K562 (cell line): ENCODE data around the gene PHPT1. TPM values are rescaled to one million over a fixed set of nuclear protein-coding genes. Genes with fewer than 3 reads are reported as not detected.

Source experiments
- ATAC-seq: fragments of 200-7000 bp; cut with Tn5 transposase; 3 replicates; pipeline ENCODE4 v1.9.1; 2020; ENCODE audit warnings: moderate library complexity
- BruUV-seq: library from RNA; stranded (reverse); fragments of 400-500 nt; replicated peaks from 2 replicates; lab custom pipeline; 2021; lab: Mats Ljungman, UMichigan
- CTCF ChIA-PET: fragments of 300-600 bp; formaldehyde crosslinking; extraction: SDS; loops from one replicate; lab custom pipeline; 2021; ENCODE audit warnings: low intra/inter-chr PET ratio; lab: Yijun Ruan, JAX
- POLR2A ChIA-PET: fragments of 300-600, 350-650 bp; sonication (Branson Sonifier 250); formaldehyde crosslinking; extraction: SDS; loops from one replicate; lab custom pipeline; 2021; ENCODE audit warnings: antibody characterized with exemption, inconsistent platforms; lab: Yijun Ruan, JAX
- DNase-seq, 4 experiments: peaks; one replicate each; pipeline versions ENCODE4 v3.0.0 to v3.0.0-alpha.2; 2011 to 2018; ENCODE audit warnings: low spot score in 3 of 4, mixed read lengths in 3 of 4; ENCODE audit errors: extremely low read depth in 1 of 4
- FAIRE-seq: peaks from 2 replicates; lab custom pipeline; 2011; peaks lifted over from hg19 to GRCh38; lab: Jason Lieb, UNC
- H2AFZ ChIP-seq: 2 replicates; pipeline ENCODE4 v1.6.0; 2011; ENCODE audit warnings: low read depth, low read length, control low read depth, inconsistent platforms
- H3K27ac ChIP-seq: fragments of 200-600 bp; 3 replicates; pipeline ENCODE4 v1.8.0; 2011; ENCODE audit warnings: low read depth, mild to moderate bottlenecking, control low read depth, inconsistent platforms, low read length, moderate library complexity, mixed read lengths; ENCODE audit errors: extremely low read depth
- H3K27me3 ChIP-seq, 2 experiments: fragments of 300-600 bp in 1 of 2; 2 replicates in 1 of 2; 3 replicates in 1 of 2; pipeline versions ENCODE4 v1.6.0 to v1.8.0; 2011; ENCODE audit warnings: inconsistent platforms in 2 of 2, low read length in 2 of 2, mild to moderate bottlenecking in 1 of 2, mixed read lengths in 1 of 2, moderate library complexity in 1 of 2; ENCODE audit not compliant: control insufficient read depth in 2 of 2, insufficient read depth in 2 of 2
- H3K36me3 ChIP-seq: fragments of 300-600 bp; 3 replicates; pipeline ENCODE4 v1.8.0; 2011; ENCODE audit warnings: mild to moderate bottlenecking, low read length, inconsistent platforms; ENCODE audit not compliant: control insufficient read depth, insufficient read depth
- H3K4me1 ChIP-seq, 2 experiments: fragments of 200-600 bp in 1 of 2; replicated peaks in 1 of 2; 2 replicates in 1 of 2; 3 replicates in 1 of 2; pipeline versions ENCODE4 v1.5.1 to v1.8.0; 2011; ENCODE audit warnings: inconsistent platforms in 2 of 2, low read length in 2 of 2, mild to moderate bottlenecking in 1 of 2, mixed read lengths in 1 of 2, moderate library complexity in 1 of 2; ENCODE audit not compliant: control insufficient read depth in 2 of 2, insufficient read depth in 2 of 2
- H3K4me2 ChIP-seq: 2 replicates; pipeline ENCODE4 v1.6.1; 2011; ENCODE audit warnings: low read length, control low read depth, inconsistent platforms, mixed read lengths; ENCODE audit not compliant: insufficient read depth
- H3K4me3 ChIP-seq: fragments of 200-600 bp; sonication (generic), shearing (Covaris generic); 2 replicates; pipeline ENCODE4 v1.5.1; 2016; ENCODE audit warnings: control low read depth, inconsistent platforms
- H3K79me2 ChIP-seq: fragments of 200-600 bp; 3 replicates; pipeline ENCODE4 v1.8.0; 2011; ENCODE audit warnings: low read length, inconsistent platforms; ENCODE audit not compliant: control insufficient read depth, insufficient read depth
- H3K9ac ChIP-seq, 2 experiments: 2 replicates each; pipeline versions ENCODE4 v1.6.0 to v1.6.1; 2011; ENCODE audit warnings: low read depth in 2 of 2, low read length in 2 of 2, control low read depth in 1 of 2, inconsistent platforms in 1 of 2, mild to moderate bottlenecking in 1 of 2, mixed read lengths in 1 of 2; ENCODE audit not compliant: insufficient read depth in 1 of 2
- H3K9me1 ChIP-seq: one replicate; pipeline ENCODE4 v1.6.0; 2011; ENCODE audit warnings: inconsistent platforms, mild to moderate bottlenecking, low read length, moderate library complexity; ENCODE audit not compliant: control insufficient read depth, insufficient read depth
- H3K9me3 ChIP-seq: replicated peaks from 2 replicates; pipeline ENCODE4 v1.5.1; 2011; ENCODE audit warnings: low read depth, low read length, inconsistent platforms; ENCODE audit not compliant: control insufficient read depth, insufficient read depth
- H4K20me1 ChIP-seq: replicated peaks from 2 replicates; pipeline ENCODE4 v1.6.1; 2011; ENCODE audit warnings: low read length, inconsistent platforms, mixed read lengths; ENCODE audit not compliant: control insufficient read depth, insufficient read depth
- PHF8 ChIP-seq: fragments of 200-600 bp; sonication (generic); IDR thresholded peaks from 2 replicates; pipeline ENCODE4 v1.6.1; 2012; ENCODE audit warnings: mixed run types, mild to moderate bottlenecking, inconsistent platforms, low read length, moderate library complexity, borderline replicate concordance
- RBM15 ChIP-seq: fragments of 200-400 bp; formaldehyde crosslinking; IDR thresholded peaks from 2 replicates; pipeline ENCODE4 v1.6.1; 2018; ENCODE audit warnings: mild to moderate bottlenecking, low read length, moderate library complexity; ENCODE audit not compliant: insufficient read depth
- TGIF2 ChIP-seq: sonication (generic); formaldehyde crosslinking; IDR thresholded peaks from 2 replicates; pipeline ENCODE4 v1.8.1; 2022; ENCODE audit warnings: mild to moderate bottlenecking, missing genetic modification reagents, moderate library complexity
- ZNF24 ChIP-seq: fragments of 450-650 bp; IDR thresholded peaks from 2 replicates; pipeline ENCODE4 v1.6.1; 2016
- ZNF76 ChIP-seq: fragments of 250-450 bp; sonication (Bioruptor Pico); IDR thresholded peaks from 2 replicates; pipeline ENCODE4 v1.4.0; 2020; ENCODE audit warnings: mild to moderate bottlenecking, moderate library complexity, borderline replicate concordance
- WGBS: fragments of 100-300 bp; shearing (Covaris generic); methylation state at CpG from one replicate; pipeline ENCODE4 v1.1.6; 2016; ENCODE audit warnings: low coverage, mixed read lengths; ENCODE audit not compliant: insufficient coverage; ENCODE audit errors: missing lambda C conversion rate; 5-methylcytosine and 5-hydroxymethylcytosine counted together
- in situ Hi-C: fragments of 300-500 bp; cut with MboI; formaldehyde crosslinking; loops from 4 replicates; pipeline ENCODE4 v1.15.0; 2018; ENCODE audit warnings: inconsistent platforms, mixed read lengths
- intact Hi-C: fragments of 100-400 bp; cut with micrococcal nuclease; formaldehyde crosslinking; loops from 2 replicates; pipeline ENCODE4 v1.14.2; 2022
- polyA plus RNA-seq, 8 experiments: library from polyadenylated mRNA; depleted of rRNA in 4 of 8; stranded (reverse) in 5 of 8; unstranded in 3 of 8; fragments of >200 nt; fragmentation: Nextera tagmentation in 2 of 8; fragmentation: Illumina TruSeq in 1 of 8; extraction: Ambion mirVana in 2 of 8; extraction: Trizol in 1 of 8; gene quantifications; 2 replicates each; pipeline versions ENCODE4 v1.2.1 to v1.2.3, GENCODE V29; 2011 to 2014; ENCODE audit warnings: inconsistent platforms in 1 of 8, missing spikeins in 1 of 8
- total RNA-seq, 7 experiments: library from RNA; depleted of rRNA in 6 of 7; stranded (reverse); fragments of >200 nt in 6 of 7; fragmentation: Illumina TruSeq in 2 of 7; extraction: Trizol in 2 of 7; gene quantifications; 2 replicates each; pipeline versions ENCODE4 v1.2.1 to v1.2.3, GENCODE V29; 2011 to 2021; ENCODE audit warnings: low replicate concordance in 1 of 7
- TF ChIP-seq, protein P1 (sequence below): sonication (generic); formaldehyde crosslinking; IDR thresholded peaks from 2 replicates; pipeline ENCODE4 v1.8.1; 2022; ENCODE audit warnings: missing genetic modification reagents
- TF ChIP-seq, protein P2 (sequence below): fragments of 200-600 bp; sonication (generic); IDR thresholded peaks from one replicate; pipeline ENCODE4 v1.6.1; 2012; ENCODE audit warnings: mild to moderate bottlenecking, low read depth, low read length, inconsistent platforms

Gene PHPT1
- total and polyA plus RNA-seq, 9 of the 15 experiments (the other 6 are each of a cell fraction or from before 2014, with no cell fraction given) = 20.9 to 166 (median 129) TPM

DNA sequence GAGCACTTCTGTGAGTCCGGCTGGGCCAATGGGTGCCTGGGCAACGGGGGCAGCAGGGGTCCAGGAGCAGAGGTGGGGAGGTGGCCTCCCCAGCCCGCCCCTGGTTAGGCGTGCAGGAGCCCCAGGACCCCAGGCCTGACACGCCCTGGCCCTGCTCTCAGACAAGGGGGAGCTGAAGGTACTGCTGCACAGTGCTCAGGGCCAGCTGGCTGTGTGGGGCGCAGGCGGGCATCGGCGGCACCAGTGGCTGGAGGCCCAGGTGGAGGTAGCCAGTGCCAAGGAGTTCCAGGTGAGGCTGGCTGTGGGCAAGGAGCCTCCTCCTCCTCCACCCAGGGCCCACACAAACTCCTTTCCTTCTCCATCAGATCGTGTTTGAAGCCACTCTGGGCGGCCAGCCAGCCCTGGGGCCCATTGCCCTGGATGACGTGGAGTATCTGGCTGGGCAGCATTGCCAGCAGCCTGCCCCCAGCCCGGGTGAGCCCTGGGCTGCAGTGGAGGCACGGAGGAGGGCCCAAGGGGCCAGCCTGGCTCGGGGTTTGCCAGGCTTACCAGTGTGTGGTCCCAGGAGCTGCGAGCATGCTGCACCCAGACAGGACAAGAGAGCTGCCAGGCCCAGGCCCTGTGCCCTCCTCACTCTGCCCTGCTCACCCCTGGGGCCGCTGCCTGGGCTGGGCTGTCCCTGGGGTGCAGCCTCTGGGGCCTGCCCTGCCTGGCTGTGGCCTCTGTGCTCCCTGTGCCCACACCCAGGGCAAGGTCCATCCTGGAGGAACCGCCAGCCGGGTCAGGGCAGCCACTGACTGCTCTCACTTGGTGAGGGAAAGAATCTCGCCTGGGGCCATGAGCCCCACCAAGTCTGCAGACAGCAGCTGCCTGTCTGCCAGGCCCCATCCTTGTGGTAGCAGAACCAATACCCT lies 9.9 kb downstream of the PHPT1 start:
- H3K9me3 ChIP-seq = no peaks in the 10 kb centered on the region
- no peak overlapping the region for H3K27ac ChIP-seq
- no peaks in the 10 kb centered on the region for H3K9me1 ChIP-seq
- in situ Hi-C loops = no loop called here
- no peak overlapping the region for H3K4me3 ChIP-seq
- ATAC-seq (peak; percentile 10), FAIRE-seq (no peak), DNase-seq (no peak)
- peaks cover 0 to 70% of the 10 kb centered on the region in 2 experiments; a peak in 2 of 5 replicates for H3K4me1 ChIP-seq
- BruUV-seq = no TSS peak
- ChIA-PET CTCF (no interaction called here), POLR2A (interaction anchor here (0.6 to 2.1 kb wide), 7 partner anchors 11 to 395 kb away, joined by 3 to 8 read pairs (median 4); partner anchors contain the start of genes AJM1 and TRAF2)
- WGBS = 84% methylated on average over 17 of the region's 20 CpGs
- peak overlapping the region in 1 of 2 experiments; percentile 33; a peak in 1 of 4 replicates for H3K9ac ChIP-seq
- intact Hi-C loops = no loop called here
- H3K4me2 ChIP-seq = no peak overlapping the region
- peaks cover 10% of the 10 kb centered on the region; the same call in 1 of the 2 replicates for H4K20me1 ChIP-seq
- H3K79me2 ChIP-seq = peaks cover 6% of the 10 kb centered on the region; the same call in 2 of the 3 replicates
- peaks cover 45% of the 10 kb centered on the region; the same call in 2 of the 3 replicates for H3K36me3 ChIP-seq
- no peaks in the 10 kb centered on the region for H3K27me3 ChIP-seq
- H2AFZ ChIP-seq = no peak overlapping the region
- TF ChIP-seq, protein P1, sequence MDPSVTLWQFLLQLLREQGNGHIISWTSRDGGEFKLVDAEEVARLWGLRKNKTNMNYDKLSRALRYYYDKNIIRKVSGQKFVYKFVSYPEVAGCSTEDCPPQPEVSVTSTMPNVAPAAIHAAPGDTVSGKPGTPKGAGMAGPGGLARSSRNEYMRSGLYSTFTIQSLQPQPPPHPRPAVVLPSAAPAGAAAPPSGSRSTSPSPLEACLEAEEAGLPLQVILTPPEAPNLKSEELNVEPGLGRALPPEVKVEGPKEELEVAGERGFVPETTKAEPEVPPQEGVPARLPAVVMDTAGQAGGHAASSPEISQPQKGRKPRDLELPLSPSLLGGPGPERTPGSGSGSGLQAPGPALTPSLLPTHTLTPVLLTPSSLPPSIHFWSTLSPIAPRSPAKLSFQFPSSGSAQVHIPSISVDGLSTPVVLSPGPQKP (CRISPR knock-in tag) = no peak
- TF ChIP-seq ZNF24 (no peak), ZNF76 (CRISPR knock-in tag) (no peak), TGIF2 (CRISPR knock-in tag) (no peak), PHF8 (no peak), RBM15 (no peak)
- TF ChIP-seq, protein P2, sequence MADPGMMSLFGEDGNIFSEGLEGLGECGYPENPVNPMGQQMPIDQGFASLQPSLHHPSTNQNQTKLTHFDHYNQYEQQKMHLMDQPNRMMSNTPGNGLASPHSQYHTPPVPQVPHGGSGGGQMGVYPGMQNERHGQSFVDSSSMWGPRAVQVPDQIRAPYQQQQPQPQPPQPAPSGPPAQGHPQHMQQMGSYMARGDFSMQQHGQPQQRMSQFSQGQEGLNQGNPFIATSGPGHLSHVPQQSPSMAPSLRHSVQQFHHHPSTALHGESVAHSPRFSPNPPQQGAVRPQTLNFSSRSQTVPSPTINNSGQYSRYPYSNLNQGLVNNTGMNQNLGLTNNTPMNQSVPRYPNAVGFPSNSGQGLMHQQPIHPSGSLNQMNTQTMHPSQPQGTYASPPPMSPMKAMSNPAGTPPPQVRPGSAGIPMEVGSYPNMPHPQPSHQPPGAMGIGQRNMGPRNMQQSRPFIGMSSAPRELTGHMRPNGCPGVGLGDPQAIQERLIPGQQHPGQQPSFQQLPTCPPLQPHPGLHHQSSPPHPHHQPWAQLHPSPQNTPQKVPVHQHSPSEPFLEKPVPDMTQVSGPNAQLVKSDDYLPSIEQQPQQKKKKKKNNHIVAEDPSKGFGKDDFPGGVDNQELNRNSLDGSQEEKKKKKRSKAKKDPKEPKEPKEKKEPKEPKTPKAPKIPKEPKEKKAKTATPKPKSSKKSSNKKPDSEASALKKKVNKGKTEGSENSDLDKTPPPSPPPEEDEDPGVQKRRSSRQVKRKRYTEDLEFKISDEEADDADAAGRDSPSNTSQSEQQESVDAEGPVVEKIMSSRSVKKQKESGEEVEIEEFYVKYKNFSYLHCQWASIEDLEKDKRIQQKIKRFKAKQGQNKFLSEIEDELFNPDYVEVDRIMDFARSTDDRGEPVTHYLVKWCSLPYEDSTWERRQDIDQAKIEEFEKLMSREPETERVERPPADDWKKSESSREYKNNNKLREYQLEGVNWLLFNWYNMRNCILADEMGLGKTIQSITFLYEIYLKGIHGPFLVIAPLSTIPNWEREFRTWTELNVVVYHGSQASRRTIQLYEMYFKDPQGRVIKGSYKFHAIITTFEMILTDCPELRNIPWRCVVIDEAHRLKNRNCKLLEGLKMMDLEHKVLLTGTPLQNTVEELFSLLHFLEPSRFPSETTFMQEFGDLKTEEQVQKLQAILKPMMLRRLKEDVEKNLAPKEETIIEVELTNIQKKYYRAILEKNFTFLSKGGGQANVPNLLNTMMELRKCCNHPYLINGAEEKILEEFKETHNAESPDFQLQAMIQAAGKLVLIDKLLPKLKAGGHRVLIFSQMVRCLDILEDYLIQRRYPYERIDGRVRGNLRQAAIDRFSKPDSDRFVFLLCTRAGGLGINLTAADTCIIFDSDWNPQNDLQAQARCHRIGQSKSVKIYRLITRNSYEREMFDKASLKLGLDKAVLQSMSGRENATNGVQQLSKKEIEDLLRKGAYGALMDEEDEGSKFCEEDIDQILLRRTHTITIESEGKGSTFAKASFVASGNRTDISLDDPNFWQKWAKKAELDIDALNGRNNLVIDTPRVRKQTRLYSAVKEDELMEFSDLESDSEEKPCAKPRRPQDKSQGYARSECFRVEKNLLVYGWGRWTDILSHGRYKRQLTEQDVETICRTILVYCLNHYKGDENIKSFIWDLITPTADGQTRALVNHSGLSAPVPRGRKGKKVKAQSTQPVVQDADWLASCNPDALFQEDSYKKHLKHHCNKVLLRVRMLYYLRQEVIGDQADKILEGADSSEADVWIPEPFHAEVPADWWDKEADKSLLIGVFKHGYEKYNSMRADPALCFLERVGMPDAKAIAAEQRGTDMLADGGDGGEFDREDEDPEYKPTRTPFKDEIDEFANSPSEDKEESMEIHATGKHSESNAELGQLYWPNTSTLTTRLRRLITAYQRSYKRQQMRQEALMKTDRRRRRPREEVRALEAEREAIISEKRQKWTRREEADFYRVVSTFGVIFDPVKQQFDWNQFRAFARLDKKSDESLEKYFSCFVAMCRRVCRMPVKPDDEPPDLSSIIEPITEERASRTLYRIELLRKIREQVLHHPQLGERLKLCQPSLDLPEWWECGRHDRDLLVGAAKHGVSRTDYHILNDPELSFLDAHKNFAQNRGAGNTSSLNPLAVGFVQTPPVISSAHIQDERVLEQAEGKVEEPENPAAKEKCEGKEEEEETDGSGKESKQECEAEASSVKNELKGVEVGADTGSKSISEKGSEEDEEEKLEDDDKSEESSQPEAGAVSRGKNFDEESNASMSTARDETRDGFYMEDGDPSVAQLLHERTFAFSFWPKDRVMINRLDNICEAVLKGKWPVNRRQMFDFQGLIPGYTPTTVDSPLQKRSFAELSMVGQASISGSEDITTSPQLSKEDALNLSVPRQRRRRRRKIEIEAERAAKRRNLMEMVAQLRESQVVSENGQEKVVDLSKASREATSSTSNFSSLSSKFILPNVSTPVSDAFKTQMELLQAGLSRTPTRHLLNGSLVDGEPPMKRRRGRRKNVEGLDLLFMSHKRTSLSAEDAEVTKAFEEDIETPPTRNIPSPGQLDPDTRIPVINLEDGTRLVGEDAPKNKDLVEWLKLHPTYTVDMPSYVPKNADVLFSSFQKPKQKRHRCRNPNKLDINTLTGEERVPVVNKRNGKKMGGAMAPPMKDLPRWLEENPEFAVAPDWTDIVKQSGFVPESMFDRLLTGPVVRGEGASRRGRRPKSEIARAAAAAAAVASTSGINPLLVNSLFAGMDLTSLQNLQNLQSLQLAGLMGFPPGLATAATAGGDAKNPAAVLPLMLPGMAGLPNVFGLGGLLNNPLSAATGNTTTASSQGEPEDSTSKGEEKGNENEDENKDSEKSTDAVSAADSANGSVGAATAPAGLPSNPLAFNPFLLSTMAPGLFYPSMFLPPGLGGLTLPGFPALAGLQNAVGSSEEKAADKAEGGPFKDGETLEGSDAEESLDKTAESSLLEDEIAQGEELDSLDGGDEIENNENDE = no peak
